ENCODE data around the gene SRF.
A peak's percentile ranks its signal among the peaks of the same experiment; 100 is the strongest.

DNA sequence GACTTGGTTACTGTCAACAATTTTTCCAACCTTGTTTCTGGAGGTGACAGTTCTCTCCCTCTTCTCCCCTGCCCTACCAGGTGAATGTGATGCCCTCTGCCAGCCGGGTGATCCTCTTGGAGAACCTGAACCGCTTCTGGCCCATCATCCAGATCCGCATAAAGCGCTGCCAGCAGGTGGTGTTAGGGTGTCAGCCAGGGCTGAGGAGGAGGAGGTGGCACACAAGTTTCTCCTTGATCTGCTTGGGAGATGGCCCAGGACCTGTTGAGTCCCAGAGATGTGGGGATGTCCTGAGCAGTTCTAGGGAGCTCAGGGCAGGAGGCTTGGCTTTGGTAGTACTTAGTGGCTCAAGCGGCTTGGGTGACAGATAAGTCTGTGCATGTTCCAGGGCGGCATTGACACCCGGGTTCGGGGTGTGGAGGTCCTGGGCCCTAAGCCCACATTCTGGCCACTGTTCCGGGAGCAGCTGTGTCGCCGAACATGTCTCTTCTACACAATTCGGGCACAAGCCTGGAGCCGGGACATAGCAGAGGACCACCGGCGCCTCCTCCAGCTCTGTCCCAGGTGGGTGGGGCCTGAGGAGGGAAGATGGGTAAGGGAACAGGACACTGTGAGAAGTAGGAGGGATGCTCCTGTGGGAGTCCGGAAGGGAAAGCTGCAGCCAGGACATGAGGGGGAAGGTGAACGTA, 32.1 kb downstream of the SRF start:
- TF ChIP-seq, protein P1, sequence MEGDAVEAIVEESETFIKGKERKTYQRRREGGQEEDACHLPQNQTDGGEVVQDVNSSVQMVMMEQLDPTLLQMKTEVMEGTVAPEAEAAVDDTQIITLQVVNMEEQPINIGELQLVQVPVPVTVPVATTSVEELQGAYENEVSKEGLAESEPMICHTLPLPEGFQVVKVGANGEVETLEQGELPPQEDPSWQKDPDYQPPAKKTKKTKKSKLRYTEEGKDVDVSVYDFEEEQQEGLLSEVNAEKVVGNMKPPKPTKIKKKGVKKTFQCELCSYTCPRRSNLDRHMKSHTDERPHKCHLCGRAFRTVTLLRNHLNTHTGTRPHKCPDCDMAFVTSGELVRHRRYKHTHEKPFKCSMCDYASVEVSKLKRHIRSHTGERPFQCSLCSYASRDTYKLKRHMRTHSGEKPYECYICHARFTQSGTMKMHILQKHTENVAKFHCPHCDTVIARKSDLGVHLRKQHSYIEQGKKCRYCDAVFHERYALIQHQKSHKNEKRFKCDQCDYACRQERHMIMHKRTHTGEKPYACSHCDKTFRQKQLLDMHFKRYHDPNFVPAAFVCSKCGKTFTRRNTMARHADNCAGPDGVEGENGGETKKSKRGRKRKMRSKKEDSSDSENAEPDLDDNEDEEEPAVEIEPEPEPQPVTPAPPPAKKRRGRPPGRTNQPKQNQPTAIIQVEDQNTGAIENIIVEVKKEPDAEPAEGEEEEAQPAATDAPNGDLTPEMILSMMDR (conservative IDR thresholded peaks at IDR 0.05; ENCODE audit: low read length) = 0 out of 2 replicates have a peak, but pooled peaks have one; percentile 12
- no peak for TF ChIP-seq EZH2phosphoT487 (IDR thresholded peaks at IDR 0.05; ENCODE audit: borderline replicate concordance, low read depth, low read length)

Data from OCI-LY7 (cell line).